T1000 (cell line): ENCODE data around the gene PAGE5.

Experiments
- DNase-seq: peaks from one replicate; lab custom pipeline; 2025; ENCODE audit warnings: mixed read lengths; lab: John Stamatoyannopoulos, UW

Gene PAGE5, protein sequence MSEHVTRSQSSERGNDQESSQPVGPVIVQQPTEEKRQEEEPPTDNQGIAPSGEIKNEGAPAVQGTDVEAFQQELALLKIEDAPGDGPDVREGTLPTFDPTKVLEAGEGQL

DNA sequence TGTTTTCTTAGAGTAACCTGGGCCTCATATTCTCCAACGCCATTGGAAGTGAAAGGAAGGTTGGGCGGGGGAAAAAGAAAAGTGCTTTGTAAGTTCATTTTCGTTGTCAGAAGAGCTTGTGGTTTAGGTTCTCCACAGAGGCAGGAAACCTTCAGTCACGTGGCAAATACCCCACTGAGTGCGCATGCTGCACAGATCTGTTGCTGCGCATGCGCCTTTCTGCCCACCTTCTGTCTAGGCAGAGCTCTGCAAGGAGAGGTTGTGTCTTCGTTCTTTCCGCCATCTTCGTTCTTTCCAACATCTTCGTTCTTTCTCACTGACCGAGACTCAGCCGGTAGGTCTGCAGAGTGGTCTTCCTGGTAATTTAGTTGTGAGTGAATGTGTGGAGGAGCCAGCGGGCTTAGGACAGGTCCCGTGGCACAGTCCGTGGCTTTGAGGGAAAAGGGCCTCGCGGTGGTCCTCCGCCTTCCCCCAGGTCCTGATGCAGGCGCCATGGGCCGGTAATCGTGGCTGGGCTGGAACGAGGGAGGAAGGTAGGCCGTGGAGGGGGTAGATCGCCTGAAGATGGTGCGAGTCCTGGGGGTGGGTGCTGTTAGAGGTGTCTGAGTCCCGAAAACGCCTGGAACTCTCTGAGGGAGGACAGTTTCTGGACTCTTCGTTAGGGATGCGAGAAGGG is at the start of gene PAGE5:
Gene PAGE5 (plus strand): TSS at position 228 of the 676 bp plus-strand sequence. CDS start 1,037 bp downstream, outside the sequence.
- DNase-seq, result no peak

- no peak for DNase-seq
These were observed 32.9 kb upstream of the PAGE5 start for GRCh38 chrX:55187281-55187680.

- DNase-seq, result no peak
These were observed 23.5 kb upstream of the PAGE5 start for GRCh38 chrX:55196688-55197087.

DNA sequence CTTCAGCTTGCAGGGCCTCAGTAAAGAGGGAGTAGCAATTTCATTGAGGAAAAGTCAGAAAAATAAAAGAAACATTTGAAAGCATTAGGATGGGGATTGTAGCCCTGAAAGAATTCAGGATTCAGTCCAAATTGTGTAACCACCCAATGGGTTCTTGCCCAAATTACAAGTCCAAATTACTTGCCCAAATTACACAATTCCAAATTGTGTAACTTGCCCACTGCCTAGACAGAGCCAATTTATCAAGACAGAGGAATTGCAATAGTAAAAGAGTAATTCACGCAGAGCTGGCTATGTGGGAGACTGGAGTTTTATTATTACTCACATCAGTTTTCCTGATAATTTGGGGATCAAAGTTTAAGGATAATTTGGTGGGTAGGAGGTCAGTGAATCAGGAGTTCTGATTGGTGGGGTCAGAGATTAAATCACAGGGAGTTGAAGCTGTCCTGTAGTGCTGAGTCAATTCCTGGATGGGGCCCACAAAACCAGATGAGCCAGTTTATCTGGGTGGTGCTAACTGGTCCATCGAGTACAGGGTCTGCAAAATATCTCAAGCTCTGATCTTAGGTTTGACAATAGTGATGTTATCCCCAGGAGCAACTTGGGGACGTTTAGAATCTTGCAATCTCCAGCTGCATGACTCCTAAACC is 18.1 kb upstream of the PAGE5 start:
- no peak for DNase-seq

GRCh38 chrX:55206162-55206941 is 13.8 kb upstream of the PAGE5 start:
- no peak for DNase-seq

GRCh38 chrX:55210931-55211677 is 9.0 kb upstream of the PAGE5 start:
- no peak for DNase-seq

GRCh38 chrX:55213381-55213780 is 6.8 kb upstream of the PAGE5 start:
- DNase-seq, result no peak

- no peak for DNase-seq
These were observed 20.7 kb downstream of the PAGE5 start for GRCh38 chrX:55240788-55241340.

GRCh38 chrX:55253528-55253927 is 33.4 kb downstream of the PAGE5 start:
- no peak for DNase-seq

DNA sequence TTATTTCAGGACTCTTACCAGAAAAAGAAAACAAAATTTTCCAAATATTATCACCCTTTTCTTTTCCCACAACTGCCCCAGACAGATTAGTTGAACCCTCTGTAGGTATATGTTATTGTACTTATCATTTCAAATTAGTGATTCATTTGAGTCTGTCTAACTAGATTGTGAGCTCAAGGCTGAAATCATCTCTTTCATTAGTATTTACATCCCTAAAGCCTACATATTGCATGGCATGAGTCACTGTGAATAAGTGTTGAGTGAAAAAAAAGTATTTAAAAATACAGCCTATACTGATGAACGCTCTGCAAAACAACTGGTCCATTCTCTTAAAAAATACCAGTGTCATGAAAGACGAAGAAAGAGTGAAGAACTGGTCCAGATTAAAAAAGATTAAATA is 40.7 kb downstream of the PAGE5 start:
- DNase-seq, result no peak

DNA sequence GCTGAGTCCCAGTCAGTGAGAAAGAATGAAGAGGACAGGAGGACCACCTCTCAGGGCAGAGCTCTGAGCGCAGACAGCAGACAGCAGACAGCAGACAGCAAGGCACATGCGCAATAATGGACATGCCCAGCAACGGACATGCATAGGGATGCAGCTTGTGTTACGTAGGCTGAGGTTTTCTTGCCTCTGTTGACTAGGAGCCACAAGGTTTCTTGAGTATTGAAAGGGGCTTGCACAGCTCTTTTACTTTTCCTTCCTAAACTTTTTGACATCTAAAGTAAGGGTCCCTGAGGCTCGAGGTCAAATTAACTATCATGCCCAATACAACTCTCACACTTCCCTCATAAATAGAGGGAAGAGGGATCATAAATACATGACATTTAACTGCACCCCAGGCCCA is 44.7 kb downstream of the PAGE5 start, which contains the start of gene PAGE3:
Gene PAGE3 (minus strand): TSS at position 101 of the 400 bp plus-strand sequence. CDS start 1,013 bp downstream, outside the sequence.
- no peak for DNase-seq
